H1 (cell line): ENCODE measurements around the gene GNA12. TPM values are rescaled to one million over a fixed set of nuclear protein-coding genes. Genes with fewer than 3 reads are reported as not detected.

Experiments used
- CTCF ChIA-PET: fragments of 300-600 bp; sonication (Branson Sonifier 250); formaldehyde crosslinking; loops from one replicate; lab custom pipeline; 2021; ENCODE audit not compliant: partially characterized antibody; lab: Charles Lee
- POLR2A ChIA-PET: fragments of 300-600 bp; sonication (Branson Sonifier 250); formaldehyde crosslinking; loops from one replicate; lab custom pipeline; 2021; ENCODE audit warnings: inconsistent platforms; ENCODE audit not compliant: partially characterized antibody; lab: Charles Lee
- DNase-seq, 2 experiments: peaks; one replicate each; pipeline versions ENCODE4 v3.0.0 to v3.0.0-alpha.2; 2010 to 2022; ENCODE audit warnings: low spot score in 2 of 2, low read depth in 1 of 2, mixed read lengths in 1 of 2
- FAIRE-seq: peaks from 2 replicates; lab custom pipeline; 2011; peaks lifted over from hg19 to GRCh38; lab: Jason Lieb, UNC
- H2AFZ ChIP-seq: 2 replicates; pipeline ENCODE4 v1.8.1; 2012; ENCODE audit warnings: low read length, inconsistent platforms
- H2AK5ac ChIP-seq: 2 replicates; pipeline ENCODE4 v1.6.1; 2013; ENCODE audit warnings: low read depth, low read length
- H2BK120ac ChIP-seq: replicated peaks from 2 replicates; pipeline ENCODE3; 2013; ENCODE audit warnings: low read depth, low read length, inconsistent platforms
- H2BK12ac ChIP-seq: 2 replicates; pipeline ENCODE4 v1.6.1; 2013; ENCODE audit warnings: low read depth, low read length
- H2BK15ac ChIP-seq: 2 replicates; pipeline ENCODE4 v1.6.1; 2013; ENCODE audit warnings: low read length
- H2BK20ac ChIP-seq: 2 replicates; pipeline ENCODE4 v1.6.1; 2013; ENCODE audit warnings: low read length
- H2BK5ac ChIP-seq: 2 replicates; pipeline ENCODE4 v1.6.1; 2013; ENCODE audit warnings: low read depth, low read length
- H3K14ac ChIP-seq: 2 replicates; pipeline ENCODE4 v1.6.1; 2013; ENCODE audit warnings: inconsistent platforms; ENCODE audit not compliant: insufficient read length
- H3K18ac ChIP-seq: 2 replicates; pipeline ENCODE4 v1.6.1; 2013; ENCODE audit warnings: low read length; ENCODE audit errors: extremely low read depth
- H3K23ac ChIP-seq: 2 replicates; pipeline ENCODE4 v1.6.1; 2013; ENCODE audit warnings: inconsistent platforms; ENCODE audit not compliant: insufficient read length
- H3K23me2 ChIP-seq: 2 replicates; pipeline ENCODE4 v1.6.1; 2013; ENCODE audit warnings: low read depth, low read length
- H3K27ac ChIP-seq: 2 replicates; pipeline ENCODE4 v1.6.1; 2011; ENCODE audit warnings: low read depth, low read length, inconsistent platforms
- H3K27me3 ChIP-seq, 4 experiments: replicated peaks in 1 of 4; 1 replicate in 1 of 4; 2 replicates in 3 of 4; pipeline versions ENCODE4 v1.6.1 to v1.8.1; 2011 to 2013; ENCODE audit warnings: low read length in 3 of 4, mild to moderate bottlenecking in 3 of 4, inconsistent platforms in 2 of 4, mixed read lengths in 2 of 4, moderate library complexity in 1 of 4; ENCODE audit not compliant: control insufficient read depth in 3 of 4, insufficient read depth in 3 of 4; ENCODE audit errors: extremely low read depth in 1 of 4
- H3K36me3 ChIP-seq, 4 experiments: 2 replicates each; pipeline versions ENCODE4 v1.6.1 to v1.8.1; 2011 to 2013; ENCODE audit warnings: mild to moderate bottlenecking in 4 of 4, low read length in 3 of 4, moderate library complexity in 2 of 4, control low read depth in 1 of 4, inconsistent platforms in 1 of 4; ENCODE audit not compliant: insufficient read depth in 4 of 4, control insufficient read depth in 2 of 4
- H3K4ac ChIP-seq: replicated peaks from 2 replicates; pipeline ENCODE3; 2013; ENCODE audit warnings: low read length, low read depth, mixed read lengths, inconsistent platforms; ENCODE audit not compliant: insufficient read length
- H3K4me1 ChIP-seq, 4 experiments: replicated peaks in 1 of 4; 1 replicate in 1 of 4; 2 replicates in 3 of 4; pipeline versions ENCODE4 v1.6.1 to v1.8.1; 2011 to 2013; ENCODE audit warnings: low read length in 3 of 4, inconsistent platforms in 2 of 4, mixed read lengths in 1 of 4; ENCODE audit not compliant: insufficient read depth in 4 of 4, control insufficient read depth in 3 of 4
- H3K4me2 ChIP-seq, 2 experiments: 2 replicates each; pipeline versions ENCODE4 v1.6.1 to v1.8.1; 2011 to 2013; ENCODE audit warnings: low read depth in 2 of 2, low read length in 2 of 2, control low read depth in 1 of 2, inconsistent platforms in 1 of 2, mild to moderate bottlenecking in 1 of 2; ENCODE audit not compliant: insufficient read depth in 1 of 2
- H3K4me3 ChIP-seq, 4 experiments: fragments of 200-600, 300-600 bp in 1 of 4; sonication (generic), shearing (Covaris generic), sonication (Bioruptor Twin) in 1 of 4; 2 replicates each; pipeline versions ENCODE4 v1.5.1 to v1.8.1; 2011 to 2016; ENCODE audit warnings: low read length in 4 of 4, low read depth in 3 of 4, control low read depth in 2 of 4, inconsistent platforms in 2 of 4, mild to moderate bottlenecking in 2 of 4, mixed read lengths in 1 of 4, moderate library complexity in 1 of 4; ENCODE audit not compliant: insufficient read depth in 2 of 4; ENCODE audit errors: extremely low read depth in 1 of 4
- H3K56ac ChIP-seq: replicated peaks from 2 replicates; pipeline ENCODE3; 2013; ENCODE audit warnings: low read depth, mild to moderate bottlenecking, mixed read lengths, low read length, inconsistent platforms; ENCODE audit not compliant: insufficient read length
- H3K79me1 ChIP-seq: 2 replicates; pipeline ENCODE4 v1.6.1; 2013; ENCODE audit warnings: low read depth, low read length, control low read depth
- H3K79me2 ChIP-seq, 2 experiments: 2 replicates each; pipeline versions ENCODE4 v1.6.1 to v1.8.1; 2012 to 2013; ENCODE audit warnings: low read length in 2 of 2, mild to moderate bottlenecking in 2 of 2, inconsistent platforms in 1 of 2; ENCODE audit not compliant: insufficient read depth in 2 of 2, control insufficient read depth in 1 of 2
- H3K9ac ChIP-seq, 4 experiments: replicated peaks in 1 of 4; 1 replicate in 1 of 4; 2 replicates in 3 of 4; pipeline versions ENCODE4 v1.6.1 to v1.8.1; 2011 to 2013; ENCODE audit warnings: low read depth in 3 of 4, low read length in 3 of 4, control low read depth in 2 of 4, mild to moderate bottlenecking in 2 of 4, moderate library complexity in 2 of 4, inconsistent platforms in 1 of 4; ENCODE audit errors: extremely low read depth in 1 of 4
- H3K9me3 ChIP-seq, 2 experiments: 2 replicates each; pipeline versions ENCODE4 v1.6.1 to v1.8.1; 2012 to 2013; ENCODE audit warnings: mild to moderate bottlenecking in 2 of 2, moderate library complexity in 2 of 2, control low read depth in 1 of 2, inconsistent platforms in 1 of 2, low read depth in 1 of 2, low read length in 1 of 2, mixed read lengths in 1 of 2; ENCODE audit not compliant: insufficient read depth in 2 of 2
- H4K20me1 ChIP-seq, 2 experiments: replicated peaks in 1 of 2; 2 replicates each; pipeline versions ENCODE3 to v1.8.1; 2011 to 2013; ENCODE audit warnings: inconsistent platforms in 2 of 2, low read length in 2 of 2, mild to moderate bottlenecking in 1 of 2; ENCODE audit not compliant: insufficient read depth in 2 of 2, control insufficient read depth in 1 of 2
- H4K5ac ChIP-seq: 2 replicates; pipeline ENCODE4 v1.6.1; 2013; ENCODE audit warnings: low read length, low read depth, mixed read lengths, inconsistent platforms; ENCODE audit not compliant: insufficient read length
- H4K8ac ChIP-seq: 2 replicates; pipeline ENCODE4 v1.8.0; 2013; ENCODE audit warnings: mild to moderate bottlenecking, moderate library complexity, low read length, inconsistent platforms; ENCODE audit not compliant: insufficient read depth; ENCODE audit errors: extremely low read depth
- H4K91ac ChIP-seq: replicated peaks from 2 replicates; pipeline ENCODE3; 2013; ENCODE audit warnings: low read length, mixed read lengths, inconsistent platforms; ENCODE audit not compliant: insufficient read length
- WGBS, 2 experiments: shearing (Covaris generic) in 1 of 2; methylation state at CpG; one replicate each; pipeline versions ENCODE4 v1.1.6 to v1.1.7; 2013 to 2015; ENCODE audit warnings: low lambda C conversion rate in 2 of 2, mixed read lengths in 2 of 2, inconsistent platforms in 1 of 2, low coverage in 1 of 2, missing lambda C conversion rate in 1 of 2; ENCODE audit not compliant: insufficient replicate concordance in 2 of 2, insufficient coverage in 1 of 2, insufficient read length in 1 of 2; ENCODE audit errors: extremely low coverage in 1 of 2, missing lambda C conversion rate in 1 of 2; 5-methylcytosine and 5-hydroxymethylcytosine counted together
- polyA plus RNA-seq, 7 experiments: library from polyadenylated mRNA; depleted of rRNA in 3 of 7; stranded (reverse) in 5 of 7; unstranded in 2 of 7; fragments of >200 nt in 5 of 7; fragments of 200-250 nt in 2 of 7; gene quantifications; 1 replicate in 5 of 7; 2 replicates in 1 of 7; 4 replicates in 1 of 7; pipeline versions ENCODE4 v1.2.1 to v1.2.3, GENCODE V29; 2011 to 2013; ENCODE audit warnings: missing spikeins in 2 of 7, mixed read lengths in 2 of 7
- total RNA-seq: library from RNA; stranded (reverse); fragmentation: NEBNext Ultra II Directional; extraction: Animal tissue kit (Norgen Biotek cat#: 25700); gene quantifications from 2 replicates; pipeline ENCODE4 v1.2.1, GENCODE V29; 2021

The GNA12 gene
- total and polyA plus RNA-seq, 2 of the 8 experiments (the other 6 are each of a cell fraction or from before 2014, with no cell fraction given) = 96.5 to 109 TPM

GRCh38 chr7:2754912-2755311, 89.2 kb downstream of the GNA12 start:
- no peak overlapping the region for H3K27ac ChIP-seq
- no peaks in the 10 kb centered on the region for H3K9me3 ChIP-seq
- DNase-seq = peak in 1 of 2 experiments; percentile 28
- no peak overlapping the region for H2BK12ac ChIP-seq
- no peak overlapping the region for H4K91ac ChIP-seq
- H3K4me2 ChIP-seq = no peak overlapping the region
- no peak overlapping the region for H3K14ac ChIP-seq
- no peak overlapping the region for H2BK5ac ChIP-seq
- peaks cover 2 to 79% of the 10 kb centered on the region in 2 experiments; a peak in 3 of 4 replicates for H3K79me2 ChIP-seq
- no peak overlapping the region for H4K5ac ChIP-seq
- peaks cover 0 to 1% (median 0%) of the 10 kb centered on the region in 4 experiments; a peak in 3 of 7 replicates for H3K4me1 ChIP-seq
- no peak overlapping the region for H2BK20ac ChIP-seq
- peaks cover 8% of the 10 kb centered on the region; the same call in 1 of the 2 replicates for H3K79me1 ChIP-seq
- H3K36me3 ChIP-seq = no peaks in the 10 kb centered on the region; a peak in 1 of 8 replicates
- H4K8ac ChIP-seq = no peak overlapping the region
- no peak overlapping the region for H3K4me3 ChIP-seq
- H2AFZ ChIP-seq = no peak overlapping the region
- ChIA-PET CTCF (interaction anchor here (2.1 kb wide), 1 partner anchor 9 kb away, joined by 10 read pairs; no protein-coding TSS in a partner anchor), POLR2A (interaction anchor here (0.7 to 0.8 kb wide), 2 partner anchors 14 to 322 kb away, joined by 3 to 4 read pairs; no protein-coding TSS in a partner anchor)
- H3K18ac ChIP-seq = no peak overlapping the region
- H2BK15ac ChIP-seq = no peak overlapping the region
- no peak for FAIRE-seq
- no peak overlapping the region for H2AK5ac ChIP-seq
- H2BK120ac ChIP-seq = no peak overlapping the region
- no peak overlapping the region for H3K9ac ChIP-seq
- peaks cover 0 to 2% of the 10 kb centered on the region in 2 experiments for H4K20me1 ChIP-seq
- no peak overlapping the region for H3K4ac ChIP-seq
- no peak overlapping the region for H3K23ac ChIP-seq
- H3K56ac ChIP-seq = no peak overlapping the region
- H3K23me2 ChIP-seq = no peaks in the 10 kb centered on the region; the same call in 1 of the 2 replicates
- H3K27me3 ChIP-seq = no peaks in the 10 kb centered on the region
- 96% methylated on average over 10 of the region's 10 CpGs; no CpG with 5 or more reads in 1 of the 2 experiments for WGBS, 2 experiments
